Mesodermal cell (in vitro differentiated cells): ENCODE results near the gene HEPHL1.

ENCODE experiments used
- H3K27ac ChIP-seq: 2 replicates; pipeline ENCODE4 v1.7.0; 2013; ENCODE audit warnings: mild to moderate bottlenecking, low read depth, low read length, moderate library complexity; ENCODE audit not compliant: severe bottlenecking
- H3K36me3 ChIP-seq: 2 replicates; pipeline ENCODE4 v1.7.1; 2013; ENCODE audit warnings: mild to moderate bottlenecking, low read length, moderate library complexity; ENCODE audit not compliant: control insufficient read depth, insufficient read depth
- H3K4me1 ChIP-seq: one replicate; pipeline ENCODE4 v1.7.1; 2013; ENCODE audit warnings: mild to moderate bottlenecking, low read length; ENCODE audit not compliant: insufficient read depth, control insufficient read depth, poor library complexity, severe bottlenecking
- H3K4me3 ChIP-seq: 2 replicates; pipeline ENCODE4 v1.7.0; 2013; ENCODE audit warnings: low read length, control low read depth, mild to moderate bottlenecking; ENCODE audit not compliant: insufficient read depth, poor library complexity, severe bottlenecking; ENCODE audit errors: extremely low read depth
- H3K9me3 ChIP-seq: 2 replicates; pipeline ENCODE4 v1.7.1; 2013; ENCODE audit warnings: mild to moderate bottlenecking, low read length, moderate library complexity; ENCODE audit not compliant: control insufficient read depth
- WGBS, 2 experiments: methylation state at CpG; one replicate each; pipeline ENCODE4 v1.1.5; 2013; ENCODE audit warnings: missing lambda C conversion rate in 2 of 2; ENCODE audit not compliant: insufficient coverage in 2 of 2; 5-methylcytosine and 5-hydroxymethylcytosine counted together

The HEPHL1 gene

GRCh38 chr11:93988455-93988854, 32.7 kb upstream of the HEPHL1 start:
- H3K27ac ChIP-seq, result no peak overlapping the region
- no peaks in the 10 kb centered on the region for H3K9me3 ChIP-seq
- H3K36me3 ChIP-seq, result no peaks in the 10 kb centered on the region
- H3K4me1 ChIP-seq, result no peaks in the 10 kb centered on the region
- no peak overlapping the region for H3K4me3 ChIP-seq
- 80% methylated on average over 1 of the region's 1 CpG; no CpG with 5 or more reads in 1 of the 2 experiments for WGBS, 2 experiments

- H3K4me1 ChIP-seq, result no peaks in the 10 kb centered on the region
- no peak overlapping the region for H3K27ac ChIP-seq
- 88 to 100% methylated on average over 3 of the region's 3 CpGs for WGBS, 2 experiments
- H3K36me3 ChIP-seq, result no peaks in the 10 kb centered on the region
- no peak overlapping the region for H3K4me3 ChIP-seq
- no peaks in the 10 kb centered on the region for H3K9me3 ChIP-seq
Observed at GRCh38 chr11:93988912-93989311, 32.2 kb upstream of the HEPHL1 start.

- no peak overlapping the region for H3K27ac ChIP-seq
- H3K4me1 ChIP-seq, result no peaks in the 10 kb centered on the region
- H3K9me3 ChIP-seq, result no peaks in the 10 kb centered on the region
- no peaks in the 10 kb centered on the region for H3K36me3 ChIP-seq
- WGBS, 2 experiments, result no CpG with 5 or more reads among the region's 1 CpG
- H3K4me3 ChIP-seq, result no peak overlapping the region
Observed at GRCh38 chr11:93993747-93994146, 27.4 kb upstream of the HEPHL1 start.

GRCh38 chr11:93997741-93998140, 23.4 kb upstream of the HEPHL1 start:
- Histone ChIP-seq H3K4me3 (no peak overlapping the region), H3K4me1 (no peaks in the 10 kb centered on the region), H3K9me3 (no peaks in the 10 kb centered on the region), H3K27ac (no peak overlapping the region), H3K36me3 (no peaks in the 10 kb centered on the region)
- WGBS, 2 experiments, result 100% methylated on average over 2 of the region's 3 CpGs; no CpG with 5 or more reads in 1 of the 2 experiments

- no peak overlapping the region for H3K27ac ChIP-seq
- no peaks in the 10 kb centered on the region for H3K4me1 ChIP-seq
- 78% methylated on average over 1 of the region's 2 CpGs; no CpG with 5 or more reads in 1 of the 2 experiments for WGBS, 2 experiments
- no peaks in the 10 kb centered on the region for H3K9me3 ChIP-seq
- H3K4me3 ChIP-seq, result no peak overlapping the region
- no peaks in the 10 kb centered on the region for H3K36me3 ChIP-seq
Observed at GRCh38 chr11:94000659-94001058, 20.5 kb upstream of the HEPHL1 start.

GRCh38 chr11:94002226-94002625, 18.9 kb upstream of the HEPHL1 start:
- no peaks in the 10 kb centered on the region for H3K4me1 ChIP-seq
- H3K9me3 ChIP-seq, result no peaks in the 10 kb centered on the region
- H3K36me3 ChIP-seq, result no peaks in the 10 kb centered on the region
- no peak overlapping the region for H3K27ac ChIP-seq
- no CpG with 5 or more reads among the region's 2 CpGs for WGBS, 2 experiments
- H3K4me3 ChIP-seq, result no peak overlapping the region

- H3K36me3 ChIP-seq, result no peaks in the 10 kb centered on the region
- no peak overlapping the region for H3K27ac ChIP-seq
- H3K4me1 ChIP-seq, result no peaks in the 10 kb centered on the region
- no peak overlapping the region for H3K4me3 ChIP-seq
- H3K9me3 ChIP-seq, result no peaks in the 10 kb centered on the region
Observed at GRCh38 chr11:94007426-94007825, 13.7 kb upstream of the HEPHL1 start.

GRCh38 chr11:94007906-94008305, 13.2 kb upstream of the HEPHL1 start:
- Histone ChIP-seq H3K4me1 (no peaks in the 10 kb centered on the region), H3K4me3 (no peak overlapping the region), H3K27ac (no peak overlapping the region), H3K36me3 (no peaks in the 10 kb centered on the region), H3K9me3 (no peaks in the 10 kb centered on the region)
- 75 to 91% methylated on average over 2 to 3 of the region's 4 CpGs for WGBS, 2 experiments

- WGBS, 2 experiments, result 83% methylated on average over 1 of the region's 1 CpG; no CpG with 5 or more reads in 1 of the 2 experiments
- no peaks in the 10 kb centered on the region for H3K36me3 ChIP-seq
- H3K4me3 ChIP-seq, result no peak overlapping the region
- H3K9me3 ChIP-seq, result no peaks in the 10 kb centered on the region
- no peaks in the 10 kb centered on the region for H3K4me1 ChIP-seq
- H3K27ac ChIP-seq, result no peak overlapping the region
Observed at GRCh38 chr11:94010136-94010535, 11.0 kb upstream of the HEPHL1 start.

GRCh38 chr11:94011478-94011877, 9.7 kb upstream of the HEPHL1 start:
- no peak overlapping the region for H3K4me3 ChIP-seq
- no peaks in the 10 kb centered on the region for H3K9me3 ChIP-seq
- WGBS, 2 experiments, result 100% methylated on average over 2 of the region's 3 CpGs; no CpG with 5 or more reads in 1 of the 2 experiments
- no peak overlapping the region for H3K27ac ChIP-seq
- no peaks in the 10 kb centered on the region for H3K4me1 ChIP-seq
- H3K36me3 ChIP-seq, result no peaks in the 10 kb centered on the region

GRCh38 chr11:94017446-94017845, 3.7 kb upstream of the HEPHL1 start:
- Histone ChIP-seq H3K9me3 (no peaks in the 10 kb centered on the region), H3K4me3 (no peak overlapping the region), H3K36me3 (no peaks in the 10 kb centered on the region), H3K4me1 (no peaks in the 10 kb centered on the region), H3K27ac (no peak overlapping the region)

- H3K27ac ChIP-seq, result no peak overlapping the region
- no peaks in the 10 kb centered on the region for H3K9me3 ChIP-seq
- no peaks in the 10 kb centered on the region for H3K4me1 ChIP-seq
- no peaks in the 10 kb centered on the region for H3K36me3 ChIP-seq
- WGBS, 2 experiments, result 40 to 57% methylated on average over 1 of the region's 4 CpGs
- H3K4me3 ChIP-seq, result no peak overlapping the region
Observed at GRCh38 chr11:94018721-94019120, 2.4 kb upstream of the HEPHL1 start.
